EL (cell line): ENCODE measurements around the gene SRGAP3.
"Not testable (repeated sequence)": the region's sequence is repeated elsewhere in the genome, so short reads cannot be mapped to it uniquely, and the experiment has no call there.

Experiments
- DNase-seq: peaks from one replicate; pipeline ENCODE4 v3.0.0-alpha.2; 2016

The SRGAP3 gene

DNA sequence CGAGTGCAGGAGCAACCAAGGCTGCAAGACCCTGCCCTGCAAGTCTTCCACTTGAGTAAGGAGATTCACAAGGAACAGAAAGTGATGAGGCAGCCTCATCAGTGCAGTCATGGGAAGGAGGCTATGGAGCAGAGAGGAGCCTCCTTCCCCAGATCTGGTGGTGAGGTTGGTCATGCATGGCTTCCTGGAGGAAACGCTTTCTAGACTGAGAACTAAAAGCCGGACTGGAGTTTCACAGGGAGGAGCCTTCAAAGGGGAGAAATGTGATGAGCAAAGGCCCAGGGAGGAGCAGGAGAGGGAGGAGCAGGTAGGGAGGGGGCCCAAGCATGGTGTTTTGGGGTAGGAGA is 139.9 kb downstream of the SRGAP3 start:
- no peak for DNase-seq

- DNase-seq, result no peak
Observed at GRCh38 chr3:9108876-9109567, 140.4 kb downstream of the SRGAP3 start.

DNA sequence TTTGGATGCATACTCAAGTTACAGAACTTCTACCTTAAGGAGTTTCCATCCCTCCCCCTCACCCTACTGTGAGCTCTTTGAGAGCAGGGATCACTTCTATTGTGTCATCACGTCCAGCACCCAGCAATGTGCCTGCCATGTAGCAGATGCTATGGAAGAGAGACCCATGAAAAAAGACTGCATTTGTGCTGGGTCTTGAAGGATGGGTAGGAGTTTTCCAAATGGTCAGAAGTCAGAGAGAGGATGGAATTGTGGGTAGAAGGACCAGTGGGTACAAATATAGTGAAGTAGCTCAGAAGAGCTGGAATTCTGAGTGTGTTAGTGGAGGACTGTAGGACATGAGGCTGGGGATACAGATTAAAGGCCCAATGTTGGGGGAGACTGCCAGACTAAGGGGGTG is 141.7 kb downstream of the SRGAP3 start:
- DNase-seq, result no peak

GRCh38 chr3:9105421-9105820 is 144.0 kb downstream of the SRGAP3 start:
- no peak for DNase-seq

GRCh38 chr3:9104121-9104520 is 145.3 kb downstream of the SRGAP3 start:
- DNase-seq, result no peak

- DNase-seq, result no peak
Observed at GRCh38 chr3:9102240-9102981, 147.0 kb downstream of the SRGAP3 start.

GRCh38 chr3:9101286-9101685 is 148.2 kb downstream of the SRGAP3 start:
- DNase-seq, result peak; percentile 38

GRCh38 chr3:9100513-9100894 is 148.9 kb downstream of the SRGAP3 start:
- DNase-seq, result no peak

DNA sequence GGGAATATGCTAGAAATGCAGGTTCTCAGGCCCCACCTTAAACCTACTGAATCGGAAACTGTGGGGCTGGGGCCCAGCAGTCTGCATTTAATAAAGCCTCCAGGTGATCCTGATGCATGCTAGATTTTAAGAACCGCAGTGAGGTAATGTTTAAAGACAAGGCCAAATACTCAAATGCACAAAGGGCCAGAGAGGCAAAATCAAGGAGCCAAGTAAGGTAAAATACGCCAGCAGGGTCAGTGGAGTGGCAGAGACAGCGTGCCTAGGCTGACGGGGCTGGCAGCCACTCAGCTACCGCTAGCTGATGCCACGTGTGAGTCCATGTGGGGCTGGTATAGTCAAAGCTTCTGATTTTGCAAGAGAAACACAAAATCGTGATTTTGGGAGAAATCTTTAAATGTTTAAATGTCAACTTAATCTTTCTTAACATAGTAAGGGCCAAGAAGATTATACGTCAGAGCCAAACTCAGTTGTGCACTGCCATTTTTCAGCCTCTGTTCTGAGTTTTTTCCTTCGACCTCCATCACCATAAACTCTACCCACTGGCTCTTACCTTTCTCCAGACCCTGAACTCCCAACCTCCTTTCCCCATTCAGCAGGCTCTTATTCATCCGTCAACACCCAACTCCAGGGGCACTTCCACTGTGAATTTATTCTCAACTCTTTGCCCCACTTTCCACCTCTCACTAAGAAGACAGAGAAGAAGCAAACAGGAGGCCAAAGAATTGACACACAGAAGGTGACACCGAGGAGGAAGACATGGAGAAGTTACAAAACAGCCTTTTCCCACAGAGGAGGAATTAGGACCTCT is 149.5 kb downstream of the SRGAP3 start:
- DNase-seq, result no peak

- DNase-seq, result no peak
Observed at GRCh38 chr3:9098716-9099675, 150.4 kb downstream of the SRGAP3 start.

- no peak for DNase-seq
Observed at GRCh38 chr3:9097495-9097894, 152.0 kb downstream of the SRGAP3 start.

GRCh38 chr3:9091486-9092235 is 157.8 kb downstream of the SRGAP3 start:
- no peak for DNase-seq

- DNase-seq, result no peak
Observed at GRCh38 chr3:9088441-9089353, 160.7 kb downstream of the SRGAP3 start.

- no peak for DNase-seq
Observed at GRCh38 chr3:9087831-9088413, 161.5 kb downstream of the SRGAP3 start.

- DNase-seq, result not testable (repeated sequence)
Observed at GRCh38 chr3:9085428-9085827, 164.0 kb downstream of the SRGAP3 start.

DNA sequence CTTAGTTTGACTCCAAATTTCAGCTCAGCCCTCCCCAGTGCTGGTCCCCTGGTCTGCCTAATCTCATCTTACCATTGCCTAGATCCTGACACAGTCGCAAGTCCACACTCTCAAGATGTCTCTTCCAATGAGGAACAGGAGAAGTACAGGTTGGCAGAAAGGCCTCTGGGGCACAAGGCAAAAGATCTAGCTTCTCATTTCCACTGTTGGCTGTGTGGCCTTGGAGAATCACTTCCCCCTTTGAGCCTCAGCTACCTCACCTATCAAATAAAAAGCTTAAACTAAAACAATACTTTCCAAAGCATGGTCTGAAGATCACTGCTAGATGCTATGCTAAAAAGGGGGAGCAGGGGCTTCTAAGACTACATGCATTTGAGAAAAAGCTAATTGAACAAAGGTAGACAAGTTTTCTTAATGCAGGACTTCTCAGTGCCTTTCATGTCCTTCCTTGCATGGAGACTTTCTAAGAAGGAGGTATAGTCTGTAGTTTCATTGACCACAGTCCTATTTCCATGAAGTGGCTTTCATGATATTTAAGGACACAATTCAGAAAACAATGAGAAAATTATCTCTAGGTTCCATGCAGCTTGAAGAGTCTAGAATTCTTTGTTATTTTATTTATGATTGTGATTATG is 168.1 kb downstream of the SRGAP3 start:
- no peak for DNase-seq

- peak; percentile 43 for DNase-seq
Observed at GRCh38 chr3:9080163-9080562, 169.3 kb downstream of the SRGAP3 start.

DNA sequence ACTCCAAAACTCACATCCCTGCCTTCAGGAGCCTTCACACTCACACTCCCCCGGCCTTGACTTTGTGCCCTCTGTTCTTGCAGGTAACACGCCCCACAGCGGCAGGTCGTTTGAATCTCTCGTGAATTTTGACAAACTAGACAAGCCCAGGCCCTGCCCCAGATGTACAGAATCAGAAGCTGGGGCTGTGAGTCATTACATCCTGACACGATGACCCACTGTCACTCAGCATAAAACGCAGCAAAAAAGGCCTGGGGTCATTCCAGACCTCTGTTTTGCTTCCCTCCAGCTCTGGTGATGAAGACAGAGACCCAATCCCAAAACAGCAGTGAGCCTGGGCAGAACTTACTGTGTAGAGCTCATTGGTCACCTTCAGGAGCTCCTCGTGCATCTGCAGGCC is 169.8 kb downstream of the SRGAP3 start:
- DNase-seq, result peak; percentile 9

DNA sequence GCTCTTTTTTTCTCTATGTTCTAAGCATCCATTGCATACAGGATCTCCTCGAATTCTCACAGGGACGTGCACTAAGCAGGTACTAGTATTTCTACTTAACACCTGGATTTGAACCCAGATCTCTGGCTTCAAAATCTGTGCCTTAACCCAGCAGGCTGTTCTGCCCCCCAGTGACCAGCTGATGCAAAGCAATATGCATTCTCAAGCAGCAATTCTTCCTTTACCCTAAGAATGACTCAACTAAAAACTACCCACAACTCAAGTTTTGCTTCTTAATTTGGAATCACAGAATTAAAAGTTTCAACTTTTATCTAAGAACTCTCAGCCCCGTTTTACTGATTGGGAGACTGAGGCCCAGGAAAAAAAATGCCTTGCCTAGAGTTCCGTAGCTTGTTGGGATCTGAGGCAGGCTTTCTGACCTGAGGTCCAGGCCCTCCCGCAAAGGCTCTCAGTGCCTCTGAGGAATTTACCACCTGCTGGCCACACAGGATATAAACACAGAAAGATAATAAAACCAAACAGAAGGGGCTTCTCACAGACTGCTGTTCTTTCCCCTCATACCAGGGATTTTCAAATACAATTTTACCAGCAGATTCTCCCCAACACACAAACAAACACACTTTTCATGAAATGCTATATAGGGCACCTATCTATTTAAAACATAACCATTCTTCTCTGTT is 170.7 kb downstream of the SRGAP3 start:
- DNase-seq, result no peak
